Islet precursor cell (in vitro differentiated cells): ENCODE results near the gene TNRC6A.
"Not testable (repeated sequence)": the region's sequence is repeated elsewhere in the genome, so short reads cannot be mapped to it uniquely, and the experiment has no call there.

ENCODE experiments used
- DNase-seq: peaks from one replicate; pipeline ENCODE4 v3.0.0-alpha.2; 2018

TNRC6A gene

GRCh38 chr16:24729243-24729950, at the start of gene TNRC6A:
TNRC6A (plus strand) TSS chr16:24729651; CDS start chr16:24729842, 191 bp downstream.
- DNase-seq, result peak; percentile 95

GRCh38 chr16:24681793-24682192, 47.7 kb upstream of the TNRC6A start:
- no peak for DNase-seq

GRCh38 chr16:24683250-24683649, 46.2 kb upstream of the TNRC6A start:
- DNase-seq, result no peak

- no peak for DNase-seq
These were observed 45.5 kb upstream of the TNRC6A start for GRCh38 chr16:24683847-24684493.

DNA sequence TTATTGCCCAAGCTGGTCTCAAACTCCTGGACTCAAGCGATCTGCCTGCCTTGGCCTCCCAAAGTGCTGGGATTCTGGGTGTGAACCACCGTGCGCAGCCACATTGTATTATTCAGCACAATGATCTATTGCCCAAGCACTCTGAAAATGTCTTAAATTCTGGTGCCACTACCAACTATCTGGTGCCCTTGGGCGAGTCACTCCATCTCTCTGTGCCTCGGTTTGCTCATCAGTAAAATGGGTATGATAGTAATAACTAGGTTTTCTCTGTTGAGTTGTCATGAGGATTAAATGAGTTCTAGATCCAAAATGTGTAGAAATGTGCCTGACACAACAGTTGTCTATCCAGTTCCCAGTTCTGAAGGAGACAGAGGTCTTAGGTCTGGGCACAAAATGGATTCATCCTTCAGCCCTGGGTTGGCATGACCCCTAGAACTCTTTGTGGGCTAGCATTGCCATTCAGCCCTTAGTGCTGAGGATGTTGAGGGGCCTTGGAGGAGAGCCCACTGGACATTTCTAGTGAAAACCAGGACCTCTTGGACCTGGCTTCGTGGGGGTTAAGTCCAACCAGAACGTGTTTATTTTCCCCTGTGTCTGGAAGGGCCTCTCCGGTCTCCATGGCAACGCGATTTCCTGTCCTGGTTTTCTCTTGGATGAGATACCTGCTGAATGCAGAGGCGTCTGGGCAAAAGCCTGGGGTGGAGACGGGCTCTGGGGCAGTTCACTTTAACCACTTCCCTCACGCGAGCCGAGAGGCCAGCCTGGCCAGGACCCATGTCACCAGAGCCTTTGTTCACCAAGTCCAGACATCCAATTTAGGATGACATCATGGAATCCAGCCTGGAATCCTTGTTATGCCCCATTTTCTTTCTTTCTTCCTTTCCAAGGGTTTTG, 43.7 kb upstream of the TNRC6A start:
- DNase-seq, result peak; percentile 100

DNA sequence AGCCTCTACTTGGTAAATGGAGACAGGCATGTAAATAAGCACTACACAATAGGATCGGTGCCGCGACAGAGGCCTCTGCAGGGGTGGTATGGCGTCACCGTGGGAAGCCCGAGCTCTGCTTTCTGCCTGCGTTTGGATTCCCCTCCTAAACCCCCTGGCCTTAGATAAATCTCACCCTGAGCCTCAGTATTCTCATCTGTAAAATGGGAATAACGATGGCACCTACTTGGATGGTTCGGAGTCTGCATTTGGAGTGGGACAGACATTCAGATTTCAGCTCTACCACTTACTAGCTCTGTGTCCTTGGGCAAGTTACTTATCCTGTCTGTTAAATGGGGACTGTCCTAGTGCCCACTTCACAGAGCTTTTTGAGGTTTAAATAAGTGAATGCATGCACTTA, 42.8 kb upstream of the TNRC6A start:
- DNase-seq, result peak; percentile 63

DNA sequence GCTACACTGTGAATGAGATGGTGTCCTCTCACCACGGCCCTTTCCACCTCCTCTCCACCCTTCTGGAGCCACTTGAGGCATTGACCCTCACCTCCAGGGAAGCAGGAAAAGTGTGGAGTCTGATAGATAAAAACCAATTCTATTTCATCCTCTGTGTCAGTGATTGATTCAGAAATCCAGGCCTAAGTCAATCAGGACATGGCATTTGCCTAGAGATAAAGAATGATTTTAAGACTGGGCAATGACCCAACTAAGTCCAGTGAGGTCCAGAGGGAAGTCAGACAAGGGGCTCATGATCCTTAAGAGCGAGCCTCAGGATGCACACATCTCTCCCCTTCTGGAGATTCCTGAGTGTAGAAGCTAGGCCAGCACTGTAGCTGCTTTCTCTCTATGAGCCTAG, 41.1 kb upstream of the TNRC6A start:
- DNase-seq, result no peak

- DNase-seq, result peak; percentile 83
These were observed 40.3 kb upstream of the TNRC6A start for GRCh38 chr16:24689128-24689527.

DNA sequence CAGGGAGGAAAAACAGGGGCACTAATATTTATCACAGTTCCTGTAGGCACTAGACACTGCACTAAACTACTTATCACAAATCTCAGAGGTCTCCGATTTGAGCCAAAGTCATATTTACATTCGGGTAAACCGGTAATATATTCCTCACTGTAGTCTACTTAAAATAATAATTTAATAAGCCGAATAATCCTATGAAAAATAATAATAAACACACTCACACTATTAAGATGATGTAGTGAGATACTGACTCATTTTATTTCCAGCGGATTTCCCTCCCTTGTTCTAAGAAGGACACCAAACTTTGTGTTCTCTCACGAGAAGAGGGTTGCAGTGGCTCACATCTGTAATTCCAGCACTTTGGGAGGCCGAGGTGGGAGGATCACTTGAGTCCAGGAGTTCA, 36.6 kb upstream of the TNRC6A start:
- no peak for DNase-seq

GRCh38 chr16:24694931-24695330, 34.5 kb upstream of the TNRC6A start:
- no peak for DNase-seq

DNA sequence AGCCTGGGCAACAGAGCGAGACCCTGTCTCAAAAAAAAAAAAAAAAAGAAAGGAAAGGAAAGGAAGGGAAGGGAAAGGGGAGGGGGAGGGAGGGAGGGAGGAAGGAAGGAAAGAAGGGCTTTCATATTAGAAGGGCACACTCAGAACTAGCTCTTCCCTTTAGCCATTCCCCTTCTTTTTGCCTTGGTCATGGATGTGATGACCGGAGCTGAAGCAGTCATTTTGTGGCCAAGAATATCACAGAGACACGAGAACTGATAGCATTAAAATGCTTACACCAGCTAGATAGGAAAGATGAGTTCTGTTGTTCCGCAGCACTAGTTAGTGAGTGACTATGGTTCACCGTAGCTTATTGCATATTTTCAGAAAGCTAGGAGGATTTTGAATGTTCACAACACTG, 32.8 kb upstream of the TNRC6A start:
- DNase-seq, result no peak

- no peak for DNase-seq
These were observed 31.1 kb upstream of the TNRC6A start for GRCh38 chr16:24698308-24698707.

GRCh38 chr16:24699151-24699723, 30.2 kb upstream of the TNRC6A start:
- DNase-seq, result no peak

- DNase-seq, result peak; percentile 97
These were observed 28.7 kb upstream of the TNRC6A start for GRCh38 chr16:24700549-24701392.

GRCh38 chr16:24701521-24701951, 27.9 kb upstream of the TNRC6A start:
- peak; percentile 56 for DNase-seq

DNA sequence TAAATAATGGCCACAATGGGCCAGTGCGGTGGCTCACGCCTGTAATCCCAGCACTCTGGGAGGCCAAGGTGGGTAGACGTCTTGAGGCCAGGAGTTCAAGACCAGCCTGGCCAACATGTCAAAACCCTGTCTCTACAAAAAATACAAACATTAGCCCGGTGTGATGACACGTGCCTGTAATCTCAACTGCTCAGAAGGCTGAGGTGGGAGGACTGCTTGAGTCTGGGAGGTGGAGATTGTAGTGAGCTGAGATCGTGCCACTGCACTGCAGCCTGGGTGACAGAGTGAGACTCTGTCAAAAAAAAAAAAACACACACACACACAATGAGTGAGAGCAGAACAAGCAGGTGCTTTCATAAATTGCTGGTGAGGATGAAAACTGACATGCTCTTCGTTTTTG, 21.7 kb upstream of the TNRC6A start:
- DNase-seq, result not testable (repeated sequence)

DNA sequence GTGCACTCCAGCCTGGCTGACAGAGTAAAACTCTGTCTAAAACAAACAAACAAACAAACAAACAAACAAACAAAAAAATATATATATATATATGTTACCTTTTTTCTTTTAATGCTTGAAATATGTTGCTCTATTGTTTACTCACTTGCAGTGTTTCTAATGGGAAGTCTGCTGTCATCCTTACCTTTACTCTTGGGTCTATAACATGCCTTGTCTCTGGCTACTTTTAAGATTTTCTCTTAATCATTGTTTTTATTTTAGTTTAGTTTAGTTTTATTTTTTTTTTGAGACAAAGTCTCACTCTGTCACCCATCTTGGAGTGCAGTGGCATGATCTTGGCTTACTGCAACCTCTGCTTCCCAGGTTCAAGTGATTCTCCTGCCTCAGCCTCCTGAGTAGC, 16.1 kb upstream of the TNRC6A start:
- DNase-seq, result no peak

GRCh38 chr16:24717411-24717810, 12.0 kb upstream of the TNRC6A start:
- no peak for DNase-seq

- no peak for DNase-seq
These were observed 10.4 kb upstream of the TNRC6A start for GRCh38 chr16:24718967-24719521.

GRCh38 chr16:24721830-24722238, 7.6 kb upstream of the TNRC6A start:
- DNase-seq, result no peak

GRCh38 chr16:24723663-24724062, 5.8 kb upstream of the TNRC6A start:
- no peak for DNase-seq

DNA sequence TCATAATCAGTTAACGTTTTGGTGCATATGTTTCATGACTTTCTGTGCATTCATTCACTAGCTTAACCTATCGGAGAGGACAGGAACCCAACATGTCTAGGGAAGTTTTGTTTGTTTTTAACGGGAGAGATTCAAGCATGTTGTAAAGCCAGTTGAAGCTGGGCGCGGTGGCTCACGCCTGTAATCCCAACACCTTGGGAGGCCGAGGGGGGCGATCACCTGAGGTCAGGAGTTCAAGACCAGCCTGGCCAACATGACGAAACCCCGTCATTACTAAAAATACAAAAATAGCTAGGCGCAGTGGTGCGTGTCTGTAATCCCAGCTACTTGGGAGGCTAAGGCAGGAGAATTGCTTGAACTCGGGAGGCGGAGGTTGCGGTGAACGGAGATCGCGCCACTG, 1.4 kb upstream of the TNRC6A start:
- no peak for DNase-seq
